Middle frontal gyrus (tissue), 1 donor: Measurements from ENCODE around the gene EIF1AD.
A peak's percentile ranks its signal among the peaks of the same experiment; 100 is the strongest.
"Not testable (repeated sequence)": the region's sequence is repeated elsewhere in the genome, so short reads cannot be mapped to it uniquely, and the experiment has no call there.

ENCODE experiments used
- DNase-seq: peaks from one replicate; pipeline ENCODE4 v3.0.0-alpha.2; 2015; ENCODE audit warnings: low spot score; ENCODE audit errors: extremely low spot score

EIF1AD gene

DNA sequence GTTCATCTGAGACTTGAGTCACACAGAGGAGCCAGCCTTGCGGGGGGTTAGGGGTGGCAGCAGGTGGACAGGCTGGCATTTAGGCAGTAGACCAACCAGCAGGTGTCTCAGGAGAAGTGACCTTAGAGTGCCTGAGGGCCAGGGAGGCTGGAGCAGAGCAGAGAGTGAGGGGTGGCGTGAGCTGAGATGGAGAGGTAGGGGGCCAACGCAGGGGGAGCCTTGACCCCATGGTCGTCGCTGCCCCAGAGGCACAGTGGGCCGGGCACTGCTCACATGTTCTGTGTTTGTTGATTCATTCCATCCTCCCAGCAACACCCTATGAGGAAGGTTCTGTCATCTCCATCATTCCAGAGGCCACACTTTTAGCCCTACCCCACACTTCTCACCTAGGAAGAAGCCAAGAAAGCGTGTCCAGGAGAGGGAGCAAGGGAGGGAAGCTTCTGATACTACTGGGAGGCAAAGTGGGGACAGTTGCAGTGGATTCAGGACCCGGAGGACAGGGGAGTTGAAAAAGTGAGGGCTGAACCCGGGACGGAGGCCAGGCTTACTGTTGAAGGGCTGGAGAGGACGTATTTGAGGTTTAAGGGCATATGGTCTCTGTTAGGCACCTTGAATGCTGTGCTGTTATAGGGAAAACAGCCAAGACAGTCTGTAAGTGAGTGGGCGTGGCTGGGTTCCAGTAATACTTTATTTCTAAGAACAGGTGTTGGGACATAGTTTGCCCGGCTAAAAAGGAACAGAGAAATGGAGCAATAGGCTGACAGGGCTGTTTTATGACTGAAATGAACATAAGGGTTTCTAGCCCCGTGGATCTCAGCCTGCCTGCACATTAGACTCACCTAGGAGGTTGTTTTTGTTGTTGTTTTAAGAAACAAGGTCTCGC lies 33.1 kb downstream of the EIF1AD start:
- DNase-seq: no peak

- no peak for DNase-seq
Observed at GRCh38 chr11:65967329-65967934, 34.5 kb downstream of the EIF1AD start.

GRCh38 chr11:65965986-65966762 lies 35.8 kb downstream of the EIF1AD start:
- DNase-seq: no peak

DNA sequence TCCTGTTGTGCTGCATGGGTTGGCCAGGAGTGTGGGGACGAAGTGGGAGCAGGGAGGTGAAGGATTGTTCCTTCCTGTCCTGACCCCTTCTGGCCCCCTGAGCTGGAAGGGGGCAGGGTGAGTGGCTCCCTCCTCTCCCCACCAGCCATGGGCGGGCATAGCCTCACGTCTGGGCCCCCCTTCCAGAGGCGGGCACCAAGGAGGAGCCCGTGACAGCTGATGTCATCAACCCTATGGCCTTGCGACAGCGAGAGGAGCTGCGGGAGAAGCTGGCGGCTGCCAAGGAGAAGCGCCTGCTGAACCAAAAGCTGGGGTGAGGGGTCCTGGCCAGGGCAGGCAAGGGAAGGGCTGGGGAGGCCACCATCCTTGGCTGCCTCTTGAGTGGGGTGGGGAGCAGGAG lies 37.1 kb downstream of the EIF1AD start:
- DNase-seq: no peak

DNA sequence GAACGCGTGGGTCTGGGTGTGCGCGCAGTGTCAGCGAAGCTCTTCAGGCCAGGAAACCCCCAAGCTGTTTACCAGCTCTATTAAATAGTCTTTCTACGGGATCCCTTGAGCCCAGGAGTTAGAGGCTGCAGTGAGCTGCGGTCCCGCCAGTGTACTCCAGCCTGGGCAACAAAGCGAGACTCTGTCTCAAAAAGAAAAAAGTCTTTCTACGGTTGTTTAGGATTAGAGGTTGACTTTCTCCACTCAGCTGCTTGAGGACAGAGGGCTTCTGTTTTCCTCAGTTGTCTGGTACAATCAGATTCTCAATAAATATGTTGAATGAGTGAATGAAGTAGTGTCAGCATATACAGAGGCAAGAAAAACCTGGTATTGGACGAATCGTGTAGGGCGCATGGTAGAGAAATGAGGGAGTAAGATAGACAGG lies 39.8 kb downstream of the EIF1AD start:
- DNase-seq: no peak

DNA sequence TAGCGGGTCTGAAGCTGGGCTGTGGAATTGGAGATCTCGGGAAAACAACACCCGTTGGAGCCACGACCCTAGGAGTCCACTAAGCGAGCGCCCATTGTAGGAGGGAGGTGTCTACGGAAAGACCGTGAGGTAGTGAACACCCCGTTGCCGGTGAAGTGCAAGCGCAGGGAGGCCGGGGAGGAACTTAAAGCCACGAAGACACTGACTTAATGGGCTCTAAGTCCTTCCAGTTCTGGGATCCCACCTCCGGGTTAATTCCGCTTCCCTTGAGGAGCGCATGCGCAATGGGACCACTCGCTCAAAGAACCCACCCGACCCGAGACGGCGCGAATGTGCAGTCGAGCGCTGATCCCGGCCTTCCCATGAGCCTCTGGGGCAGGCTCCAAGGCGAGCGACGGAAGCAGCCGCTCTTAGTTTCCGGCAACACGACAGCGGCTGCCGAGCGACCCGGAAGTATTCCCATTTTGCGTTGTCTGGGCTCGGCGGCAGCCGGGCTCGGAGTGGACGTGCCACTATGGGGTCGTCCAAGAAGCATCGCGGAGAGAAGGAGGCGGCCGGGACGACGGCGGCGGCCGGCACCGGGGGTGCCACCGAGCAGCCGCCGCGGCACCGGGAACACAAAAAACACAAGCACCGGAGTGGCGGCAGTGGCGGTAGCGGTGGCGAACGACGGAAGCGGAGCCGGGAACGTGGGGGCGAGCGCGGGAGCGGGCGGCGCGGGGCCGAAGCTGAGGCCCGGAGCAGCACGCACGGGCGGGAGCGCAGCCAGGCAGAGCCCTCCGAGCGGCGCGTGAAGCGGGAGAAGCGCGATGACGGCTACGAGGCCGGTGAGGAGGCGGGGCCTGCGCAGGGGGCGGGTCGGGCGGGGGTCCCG lies 40.5 kb downstream of the EIF1AD start, which contains the start of gene SART1:
TSS of gene SART1 (plus strand) at position 468 of the 874 bp plus-strand sequence. CDS start at position 515, 47 bp downstream.
- DNase-seq: peak; percentile 98

DNA sequence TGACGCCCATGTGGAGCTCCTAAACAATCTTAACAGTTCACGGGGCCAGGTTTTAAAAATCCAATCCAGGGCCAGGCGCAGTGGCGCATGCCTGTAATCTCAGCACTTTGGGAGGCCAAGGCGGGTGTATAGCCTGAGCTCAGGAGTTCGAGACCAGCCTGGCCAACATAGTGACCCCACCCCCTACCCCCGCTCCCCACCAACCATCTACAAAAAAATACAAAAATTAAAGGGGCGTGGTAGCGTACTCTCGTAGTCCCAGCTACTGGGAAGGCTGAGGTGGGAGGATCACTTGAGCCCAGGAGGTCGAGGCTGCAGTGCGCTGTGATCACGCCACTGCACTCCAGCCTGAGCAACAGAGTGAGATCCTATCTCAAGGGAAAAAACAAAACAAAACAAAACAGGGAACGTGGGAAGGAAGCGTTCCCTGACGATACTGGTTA lies 41.1 kb downstream of the EIF1AD start:
- DNase-seq: no peak

DNA sequence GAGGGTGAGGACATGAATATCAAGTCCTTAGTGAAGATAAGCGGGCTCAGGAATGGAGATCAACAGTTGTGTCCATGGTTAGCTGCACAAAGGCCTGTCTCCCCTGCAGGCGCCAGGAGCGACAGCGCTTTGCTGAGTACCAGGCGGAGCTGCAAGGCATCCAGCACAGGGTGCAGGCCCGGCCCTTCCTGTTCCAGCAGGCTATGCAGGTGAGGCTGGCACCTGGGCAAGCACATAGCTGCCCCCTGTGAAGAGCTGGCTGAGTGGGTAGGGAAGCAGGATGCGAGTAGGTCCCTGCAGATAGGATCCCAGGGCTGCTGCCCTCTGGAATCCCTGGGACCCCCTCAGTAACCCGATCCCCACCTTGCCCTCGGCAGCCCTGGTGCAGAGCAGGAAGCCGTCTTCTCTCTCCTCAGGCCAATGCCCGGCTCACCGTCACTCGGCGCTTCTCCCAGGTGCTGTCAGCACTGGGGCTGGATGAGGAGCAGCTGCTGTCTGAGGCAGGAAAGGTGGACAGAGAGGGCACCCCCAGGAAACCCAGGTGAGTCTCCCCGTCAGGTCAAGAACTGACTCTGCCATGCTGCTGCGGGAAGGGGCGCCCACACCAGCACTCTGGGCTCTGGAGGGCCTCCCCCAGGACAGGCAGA lies 43.1 kb downstream of the EIF1AD start:
- DNase-seq: no peak

DNA sequence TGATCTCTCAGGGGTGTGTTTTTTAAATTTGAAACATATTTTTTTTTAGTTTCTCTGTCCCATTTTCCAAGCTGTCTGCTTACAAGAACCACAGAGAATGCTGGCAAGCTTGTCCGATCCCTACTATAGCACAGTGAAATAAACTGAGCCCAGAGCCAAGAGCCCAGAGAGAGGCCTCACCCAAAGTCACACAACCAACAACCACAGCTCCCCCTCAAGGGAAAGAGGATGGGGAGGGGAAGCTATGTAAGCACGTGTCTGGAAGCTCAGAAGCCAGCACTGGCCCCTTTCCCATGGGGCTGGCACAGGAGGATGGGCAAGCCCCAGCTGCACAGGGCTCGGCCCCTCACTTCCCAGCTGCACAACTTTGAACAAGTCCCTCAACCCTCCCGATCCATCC lies 43.7 kb downstream of the EIF1AD start:
- DNase-seq: no peak

GRCh38 chr11:65954771-65955170 lies 47.2 kb downstream of the EIF1AD start:
- DNase-seq: no peak

DNA sequence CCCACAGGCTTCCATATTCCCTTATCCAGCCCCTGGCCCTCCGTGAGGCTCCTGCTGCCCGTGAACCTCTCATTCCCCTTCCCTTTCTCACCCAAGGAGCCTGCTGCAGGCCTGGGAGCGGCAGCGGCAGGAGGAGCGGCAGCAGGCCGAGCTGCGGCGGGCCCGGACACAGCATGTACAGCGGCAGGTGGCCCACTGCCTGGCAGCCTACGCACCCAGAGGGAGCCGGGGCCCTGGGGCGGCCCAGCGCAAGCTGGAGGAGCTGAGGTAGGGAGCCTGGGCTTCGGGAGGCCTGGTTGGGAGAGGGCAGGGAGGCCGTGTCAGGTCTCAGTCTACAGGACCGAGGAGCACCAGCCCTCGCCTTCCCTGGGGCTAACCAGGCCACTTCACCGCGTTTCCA lies 48.5 kb downstream of the EIF1AD start:
- DNase-seq: no peak

DNA sequence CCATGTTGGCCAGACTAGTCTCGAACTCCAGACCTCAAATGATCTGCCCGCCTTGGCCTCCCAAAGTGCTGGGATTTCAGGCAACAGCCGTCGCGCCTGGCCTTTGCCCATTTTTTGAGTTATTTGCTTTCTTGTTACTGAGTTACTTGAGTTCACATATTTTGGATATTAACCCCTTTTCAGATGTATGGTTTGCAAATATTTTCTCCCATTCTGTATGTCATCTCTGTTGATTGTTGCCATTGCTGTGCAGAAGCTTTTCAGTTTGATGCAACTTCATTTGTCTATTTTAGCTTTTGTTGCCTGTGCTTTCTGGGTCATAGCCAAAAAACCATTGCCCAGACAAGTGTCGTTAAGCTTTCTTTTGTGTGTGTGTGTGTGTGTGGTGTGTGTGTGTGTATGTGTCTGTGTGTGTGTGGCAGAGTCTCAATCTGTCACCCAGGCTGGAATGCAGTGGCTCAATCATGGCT lies 49.9 kb downstream of the EIF1AD start:
- no peak for DNase-seq

DNA sequence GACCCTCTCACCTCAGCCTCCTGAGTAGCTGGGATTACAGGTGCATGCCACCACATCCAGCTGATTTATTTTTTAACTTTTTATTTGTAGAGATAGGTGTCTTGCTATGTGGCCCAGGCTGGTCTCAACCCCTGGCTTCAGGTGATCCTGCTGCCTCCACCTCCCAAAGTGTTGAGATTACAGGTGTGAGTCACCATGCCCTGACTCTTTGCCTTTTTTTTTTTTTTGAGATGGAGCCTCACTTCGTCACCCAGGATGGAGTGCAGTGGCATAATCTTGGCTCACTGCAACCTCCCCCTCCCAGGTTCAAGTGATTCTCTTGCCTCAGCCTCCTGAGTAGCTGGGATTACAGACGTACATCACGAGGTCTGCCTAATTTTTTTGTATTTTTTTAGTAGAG lies 50.3 kb downstream of the EIF1AD start:
- not testable (repeated sequence) for DNase-seq

GRCh38 chr11:65950711-65951110 lies 51.2 kb downstream of the EIF1AD start:
- DNase-seq: not testable (repeated sequence)

DNA sequence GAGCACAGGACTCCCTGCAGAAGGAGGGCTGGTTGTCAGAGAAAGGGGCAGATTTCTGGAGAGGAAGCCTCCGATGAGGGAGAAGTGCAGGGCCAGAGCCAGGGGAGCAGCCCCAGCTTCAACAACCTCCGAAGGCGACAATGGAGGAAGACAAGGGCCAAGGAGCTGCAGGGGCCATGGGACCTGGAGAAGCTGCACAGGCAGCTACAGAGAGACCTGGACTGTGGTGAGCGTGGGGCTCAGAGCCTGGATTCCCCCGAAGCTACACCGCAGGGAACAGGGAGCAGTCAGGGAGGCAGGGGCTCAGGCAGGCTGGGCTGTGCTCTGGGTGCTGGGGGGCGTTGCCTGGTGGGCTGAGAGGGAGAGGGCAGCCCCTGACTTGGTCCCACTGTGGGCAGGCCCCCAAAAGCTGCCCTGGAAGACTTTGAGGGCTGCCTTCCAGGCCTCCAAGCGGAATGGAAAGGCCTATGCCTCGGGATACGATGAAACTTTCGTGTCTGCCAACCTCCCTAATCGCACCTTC lies 54.3 kb downstream of the EIF1AD start:
- DNase-seq: no peak

DNA sequence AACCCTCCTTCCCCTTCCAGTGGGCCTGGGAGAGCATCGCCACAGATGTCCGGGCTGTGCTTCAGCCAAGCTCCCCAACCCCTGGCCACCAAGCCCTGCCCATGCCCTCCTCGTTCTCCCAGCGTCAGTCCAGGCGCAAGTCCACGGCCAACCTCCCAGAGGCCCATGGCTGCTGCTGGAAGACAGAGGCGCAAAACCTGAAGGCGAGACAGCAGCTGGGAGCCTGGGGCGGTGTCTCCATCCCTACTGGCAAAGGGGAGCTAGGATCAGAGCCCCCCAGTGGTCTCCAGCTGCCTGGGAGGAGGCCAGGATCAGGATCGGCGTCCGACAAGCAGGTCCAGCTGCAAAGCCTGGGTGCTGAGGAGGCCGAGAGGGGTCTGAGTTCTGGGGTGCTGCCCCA lies 54.8 kb downstream of the EIF1AD start:
- DNase-seq: no peak

- DNase-seq: no peak
Observed at GRCh38 chr11:65946655-65947054, 55.3 kb downstream of the EIF1AD start.
